Cardiac muscle cell (in vitro differentiated cells and primary cell): Measurements from ENCODE around the gene GPR65. TPM values are rescaled to one million over a fixed set of nuclear protein-coding genes. Genes with fewer than 3 reads are reported as not detected.

ENCODE experiments used
- DNase-seq, 2 donors: peaks; one replicate each; pipeline versions ENCODE4 v3.0.0 to v3.0.0-alpha.2; 2010 to 2017; ENCODE audit warnings: low read depth in 1 of 2, low spot score in 1 of 2
- H3K27ac ChIP-seq: fragments of 200-600 bp; sonication (generic); 2 replicates; pipeline ENCODE4 v1.5.1; 2016
- H3K27me3 ChIP-seq: fragments of 200-600 bp; sonication (generic); 2 replicates; pipeline ENCODE4 v1.6.0; 2016; ENCODE audit warnings: control low read depth
- H3K36me3 ChIP-seq: fragments of 200-600 bp; sonication (generic); 2 replicates; pipeline ENCODE4 v1.5.1; 2016; ENCODE audit warnings: control low read depth
- H3K4me1 ChIP-seq: fragments of 200-600 bp; sonication (generic); 2 replicates; pipeline ENCODE4 v1.8.1; 2017; ENCODE audit warnings: low read depth, mild to moderate bottlenecking, mixed run types
- H3K4me3 ChIP-seq: fragments of 200-600 bp; sonication (generic); 2 replicates; pipeline ENCODE4 v1.5.1; 2016; ENCODE audit warnings: mild to moderate bottlenecking
- H3K9me3 ChIP-seq: fragments of 200-600 bp; sonication (generic); 2 replicates; pipeline ENCODE4 v1.5.1; 2017; ENCODE audit warnings: low read depth, mild to moderate bottlenecking, control low read depth
- polyA plus RNA-seq: library from polyadenylated mRNA; unstranded; fragments of >200 nt; fragmentation: Nextera tagmentation; extraction: Ambion mirVana; gene quantifications from 2 replicates; pipeline ENCODE4 v1.2.1, GENCODE V29; 2016
- total RNA-seq: library from RNA; depleted of rRNA; stranded (reverse); fragments of >200 nt; gene quantifications from 2 replicates; pipeline ENCODE4 v1.2.3, GENCODE V29; 2016
- TF ChIP-seq, protein P1 (sequence below): IDR thresholded peaks from 2 replicates; pipeline ENCODE4 v1.5.1; 2012; ENCODE audit warnings: low read depth, mild to moderate bottlenecking, low read length

The GPR65 gene, protein sequence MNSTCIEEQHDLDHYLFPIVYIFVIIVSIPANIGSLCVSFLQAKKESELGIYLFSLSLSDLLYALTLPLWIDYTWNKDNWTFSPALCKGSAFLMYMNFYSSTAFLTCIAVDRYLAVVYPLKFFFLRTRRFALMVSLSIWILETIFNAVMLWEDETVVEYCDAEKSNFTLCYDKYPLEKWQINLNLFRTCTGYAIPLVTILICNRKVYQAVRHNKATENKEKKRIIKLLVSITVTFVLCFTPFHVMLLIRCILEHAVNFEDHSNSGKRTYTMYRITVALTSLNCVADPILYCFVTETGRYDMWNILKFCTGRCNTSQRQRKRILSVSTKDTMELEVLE
- total RNA-seq = not detected in 2 replicates
- not detected in 2 replicates for polyA plus RNA-seq

DNA sequence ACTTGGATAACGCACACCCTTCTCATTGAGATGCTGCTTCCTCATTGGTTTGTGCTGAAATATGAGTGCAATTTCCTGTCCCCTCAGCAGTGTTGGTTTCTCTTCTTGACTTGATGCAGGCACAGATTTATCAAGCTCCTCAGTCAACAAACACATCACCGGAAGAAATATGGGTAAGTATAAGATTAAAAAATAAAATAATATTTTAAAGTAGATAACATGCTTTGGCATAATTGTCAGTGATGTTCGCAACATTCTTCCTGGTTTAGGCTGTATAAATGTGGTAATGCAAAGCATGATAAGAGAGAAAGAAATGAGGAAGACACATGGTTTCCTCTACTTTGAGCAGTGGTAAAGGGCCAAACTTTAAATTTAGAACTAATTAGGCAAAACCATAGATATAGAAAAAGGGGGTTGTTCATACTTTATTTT, at the start of gene GPR65:
Gene GPR65 (plus strand): TSS at position 86 of the 432 bp plus-strand sequence. CDS start 5,713 bp downstream, outside the sequence.
- H3K9me3 ChIP-seq = no peaks in the 10 kb centered on the region
- no peaks in the 10 kb centered on the region for H3K27me3 ChIP-seq
- no peak within 1 kb of the TSS for H3K27ac ChIP-seq
- TF ChIP-seq, protein P1, sequence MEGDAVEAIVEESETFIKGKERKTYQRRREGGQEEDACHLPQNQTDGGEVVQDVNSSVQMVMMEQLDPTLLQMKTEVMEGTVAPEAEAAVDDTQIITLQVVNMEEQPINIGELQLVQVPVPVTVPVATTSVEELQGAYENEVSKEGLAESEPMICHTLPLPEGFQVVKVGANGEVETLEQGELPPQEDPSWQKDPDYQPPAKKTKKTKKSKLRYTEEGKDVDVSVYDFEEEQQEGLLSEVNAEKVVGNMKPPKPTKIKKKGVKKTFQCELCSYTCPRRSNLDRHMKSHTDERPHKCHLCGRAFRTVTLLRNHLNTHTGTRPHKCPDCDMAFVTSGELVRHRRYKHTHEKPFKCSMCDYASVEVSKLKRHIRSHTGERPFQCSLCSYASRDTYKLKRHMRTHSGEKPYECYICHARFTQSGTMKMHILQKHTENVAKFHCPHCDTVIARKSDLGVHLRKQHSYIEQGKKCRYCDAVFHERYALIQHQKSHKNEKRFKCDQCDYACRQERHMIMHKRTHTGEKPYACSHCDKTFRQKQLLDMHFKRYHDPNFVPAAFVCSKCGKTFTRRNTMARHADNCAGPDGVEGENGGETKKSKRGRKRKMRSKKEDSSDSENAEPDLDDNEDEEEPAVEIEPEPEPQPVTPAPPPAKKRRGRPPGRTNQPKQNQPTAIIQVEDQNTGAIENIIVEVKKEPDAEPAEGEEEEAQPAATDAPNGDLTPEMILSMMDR = no peak
- no peaks in the 10 kb centered on the region for H3K36me3 ChIP-seq
- no peaks in the 10 kb centered on the region for H3K4me1 ChIP-seq
- DNase-seq = peak in 1 of 2 donors; percentile 61
- H3K4me3 ChIP-seq = no peak within 1 kb of the TSS

DNA sequence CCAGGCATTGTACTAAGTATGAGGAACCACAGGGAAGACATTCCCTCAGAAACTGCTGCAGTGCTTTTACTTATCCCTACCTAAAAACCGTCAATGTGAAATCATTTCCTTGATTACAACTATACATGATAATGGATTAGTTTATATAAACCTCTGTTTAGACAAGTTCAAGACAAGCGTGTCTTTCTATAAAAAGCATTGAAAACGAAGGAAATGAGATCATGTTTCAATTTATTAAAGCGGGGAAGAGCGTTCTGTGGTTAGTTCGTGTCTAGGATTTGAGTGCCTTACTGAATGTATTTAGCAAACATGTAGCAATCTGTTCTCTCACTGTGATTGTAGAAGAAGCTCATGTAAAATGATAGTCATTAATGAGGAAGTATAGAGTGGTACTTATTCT, 49.4 kb upstream of the GPR65 start:
- peaks cover 6% of the 10 kb centered on the region for H3K4me1 ChIP-seq

DNA sequence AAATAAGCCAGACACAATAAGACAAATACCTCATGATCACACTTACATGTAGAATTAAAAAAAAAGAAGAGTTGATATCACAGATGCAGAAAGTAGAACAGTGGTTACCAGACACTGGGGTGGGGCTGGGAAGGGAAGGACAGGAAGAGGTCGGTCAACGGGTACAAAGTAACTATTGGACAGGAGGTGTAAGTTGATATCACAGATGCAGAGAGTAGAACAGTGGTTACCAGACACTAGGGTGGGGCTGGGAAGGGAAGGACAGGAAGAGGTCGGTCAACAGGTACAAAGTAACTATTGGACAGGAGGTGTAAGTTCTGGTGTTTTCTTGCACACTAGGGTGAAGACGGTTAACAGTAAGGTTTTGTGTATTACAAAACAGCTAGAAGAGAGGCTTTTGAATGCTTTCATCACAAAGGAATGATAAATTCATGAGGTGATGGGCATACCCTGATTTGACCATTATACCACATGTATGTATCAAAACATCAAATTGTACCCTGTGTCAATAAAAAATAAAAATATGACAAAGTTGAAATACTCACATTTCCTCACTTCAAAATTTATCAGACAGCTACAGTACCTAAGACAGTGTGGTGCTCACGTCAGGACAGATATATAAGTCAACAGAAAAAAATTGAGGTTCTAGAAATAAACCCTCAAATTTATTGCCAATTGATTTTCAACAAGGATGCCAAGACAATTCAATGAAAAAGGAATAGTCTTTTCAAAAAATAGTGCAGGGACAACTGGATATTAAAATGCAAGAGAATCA, 44.7 kb upstream of the GPR65 start:
- H3K4me1 ChIP-seq = no peaks in the 10 kb centered on the region
- H3K9me3 ChIP-seq = no peaks in the 10 kb centered on the region
- no peaks in the 10 kb centered on the region for H3K27me3 ChIP-seq
- TF ChIP-seq, protein P1 = no peak
- H3K4me3 ChIP-seq = no peak overlapping the region
- no peak overlapping the region for H3K27ac ChIP-seq
- H3K36me3 ChIP-seq = peaks cover 3% of the 10 kb centered on the region
- DNase-seq = no peak

More for the DNA sequence above, 49.4 kb upstream of the GPR65 start:
- H3K27ac ChIP-seq = no peak overlapping the region
- no peaks in the 10 kb centered on the region for H3K36me3 ChIP-seq
- H3K27me3 ChIP-seq = no peaks in the 10 kb centered on the region
- TF ChIP-seq, protein P1 = no peak
- H3K4me3 ChIP-seq = no peak overlapping the region
- no peak for DNase-seq
- H3K9me3 ChIP-seq = no peaks in the 10 kb centered on the region

DNA sequence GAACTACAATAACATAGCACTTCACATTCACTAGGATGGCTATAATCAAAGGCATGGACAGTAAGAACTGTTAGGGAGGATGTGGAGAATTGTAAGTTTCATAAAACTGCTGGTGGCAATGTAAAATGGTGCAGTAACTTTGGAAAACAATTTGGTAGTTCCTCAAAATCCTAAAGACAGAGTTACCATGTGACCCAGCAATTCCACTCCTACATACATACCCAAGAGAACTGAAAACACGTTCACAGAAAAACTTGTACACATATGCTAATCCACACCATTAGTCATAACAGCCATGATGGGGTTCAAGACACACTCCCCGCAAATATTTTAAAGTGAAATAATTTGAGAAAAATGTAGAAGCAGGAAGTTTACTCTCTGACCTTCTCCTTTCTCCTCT, 43.7 kb upstream of the GPR65 start:
- Histone ChIP-seq H3K27me3 (no peaks in the 10 kb centered on the region), H3K27ac (no peak overlapping the region), H3K4me3 (no peak overlapping the region), H3K9me3 (no peaks in the 10 kb centered on the region), H3K36me3 (peaks cover 3% of the 10 kb centered on the region), H3K4me1 (no peaks in the 10 kb centered on the region)
- no peak for DNase-seq
- TF ChIP-seq, protein P1 = no peak

DNA sequence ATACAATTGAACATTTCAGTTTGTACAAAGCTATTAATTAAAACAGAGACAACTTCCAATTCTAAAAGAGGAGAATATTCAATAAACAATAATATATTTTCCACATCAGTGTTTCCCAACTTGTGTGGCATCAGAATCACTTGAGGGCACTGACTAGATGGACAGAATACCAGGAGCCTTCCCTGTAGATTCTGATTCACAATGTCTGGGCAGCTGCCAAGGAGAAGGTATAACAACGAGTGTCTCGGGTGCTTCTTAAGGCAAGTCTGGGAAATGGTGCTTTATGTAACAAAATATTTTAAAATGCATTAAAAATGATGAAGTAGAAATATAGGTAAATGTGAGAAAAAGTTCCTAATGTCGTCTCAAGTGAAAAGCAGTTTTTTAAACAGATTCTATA, 38.1 kb upstream of the GPR65 start:
- no peak overlapping the region for H3K4me3 ChIP-seq
- H3K27me3 ChIP-seq = no peaks in the 10 kb centered on the region
- TF ChIP-seq, protein P1 = no peak
- H3K4me1 ChIP-seq = no peaks in the 10 kb centered on the region
- H3K36me3 ChIP-seq = no peaks in the 10 kb centered on the region
- H3K27ac ChIP-seq = no peak overlapping the region
- H3K9me3 ChIP-seq = no peaks in the 10 kb centered on the region
- DNase-seq = no peak
